NOMO-1 treated with DMSO at 0.1 percent for 48 hours (cell line): ENCODE measurements around the gene WNT9B.

ENCODE experiments used
- DNase-seq: peaks from one replicate; lab custom pipeline; 2025; ENCODE audit not compliant: unreplicated experiment; lab: John Stamatoyannopoulos, UW

WNT9B gene, protein sequence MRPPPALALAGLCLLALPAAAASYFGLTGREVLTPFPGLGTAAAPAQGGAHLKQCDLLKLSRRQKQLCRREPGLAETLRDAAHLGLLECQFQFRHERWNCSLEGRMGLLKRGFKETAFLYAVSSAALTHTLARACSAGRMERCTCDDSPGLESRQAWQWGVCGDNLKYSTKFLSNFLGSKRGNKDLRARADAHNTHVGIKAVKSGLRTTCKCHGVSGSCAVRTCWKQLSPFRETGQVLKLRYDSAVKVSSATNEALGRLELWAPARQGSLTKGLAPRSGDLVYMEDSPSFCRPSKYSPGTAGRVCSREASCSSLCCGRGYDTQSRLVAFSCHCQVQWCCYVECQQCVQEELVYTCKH

DNA sequence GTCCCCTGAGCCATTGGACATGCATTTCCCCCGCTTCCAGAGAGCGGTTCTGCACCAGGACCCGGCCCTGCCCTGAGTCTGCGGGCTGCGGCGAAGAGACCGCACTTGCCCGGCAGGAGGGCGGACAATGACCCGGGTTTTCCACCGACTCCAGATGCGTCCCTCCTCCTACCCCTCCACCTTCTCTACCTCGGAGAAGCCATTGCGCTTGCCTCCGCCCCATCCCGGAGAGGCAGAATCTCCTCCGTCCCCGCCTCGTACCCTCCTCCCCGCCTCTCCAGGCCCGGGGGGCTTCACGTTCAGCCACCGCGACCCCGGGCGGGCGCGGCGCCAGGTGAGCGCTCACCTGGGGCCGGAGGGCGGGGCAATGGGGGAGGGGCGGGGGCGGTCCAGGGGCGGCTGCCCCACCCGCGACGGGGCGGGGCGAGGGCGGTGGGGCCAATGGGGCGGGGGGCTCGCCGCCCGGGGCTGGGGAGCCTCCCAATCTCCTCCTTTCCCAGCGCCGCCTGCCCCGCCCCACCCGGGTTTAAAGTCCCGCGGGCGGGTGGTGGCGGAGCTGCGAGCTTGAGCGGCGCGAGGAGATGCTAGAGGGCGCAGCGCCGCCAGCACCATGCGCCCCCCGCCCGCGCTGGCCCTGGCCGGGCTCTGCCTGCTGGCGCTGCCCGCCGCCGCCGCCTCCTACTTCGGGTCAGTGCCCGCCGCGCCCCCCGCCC lies at the start of gene WNT9B:
Gene WNT9B (plus strand): TSS at position 555 of the 713 bp plus-strand sequence. CDS start 56 bp downstream, at position 611.
- DNase-seq, result no peak

DNA sequence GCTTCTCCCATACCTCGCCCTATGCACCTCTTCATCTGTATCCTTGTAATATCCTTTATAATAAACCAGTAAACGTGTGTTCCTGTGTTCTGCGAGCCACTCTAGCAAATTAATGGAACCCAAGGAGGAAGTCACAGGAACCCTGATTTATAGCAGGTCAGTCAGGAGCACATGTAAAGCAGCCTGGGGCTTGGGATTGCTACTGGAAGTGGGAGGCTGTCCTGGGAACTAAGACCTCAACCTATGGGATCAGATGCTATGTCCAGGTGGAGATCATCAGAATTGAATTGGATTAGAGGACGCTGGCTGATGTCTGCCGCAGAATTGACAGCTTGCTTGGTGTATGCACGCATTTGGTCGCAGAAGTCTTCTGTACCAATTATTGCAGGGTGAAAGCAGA lies 48.6 kb upstream of the WNT9B start:
- no peak for DNase-seq

DNA sequence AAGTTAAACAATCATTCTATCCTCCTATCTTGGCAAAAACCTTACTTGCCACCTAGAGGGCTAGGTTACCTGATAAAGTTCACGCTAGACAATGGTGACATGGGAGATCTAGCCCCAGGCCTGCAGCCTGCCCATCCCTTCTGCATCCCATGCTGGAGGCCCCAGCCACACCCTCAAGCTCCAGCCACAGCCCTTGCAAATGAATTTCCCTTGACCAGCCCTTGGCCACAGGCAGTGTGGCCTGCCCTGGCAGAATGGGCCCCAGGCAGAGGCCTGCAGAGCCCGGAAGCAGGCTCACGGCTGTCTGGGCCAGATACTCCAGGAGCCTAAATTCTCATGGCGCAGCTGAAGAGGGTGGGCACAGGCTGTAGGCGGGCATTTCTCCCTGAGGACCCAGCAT lies 47.8 kb upstream of the WNT9B start:
- DNase-seq, result no peak

DNA sequence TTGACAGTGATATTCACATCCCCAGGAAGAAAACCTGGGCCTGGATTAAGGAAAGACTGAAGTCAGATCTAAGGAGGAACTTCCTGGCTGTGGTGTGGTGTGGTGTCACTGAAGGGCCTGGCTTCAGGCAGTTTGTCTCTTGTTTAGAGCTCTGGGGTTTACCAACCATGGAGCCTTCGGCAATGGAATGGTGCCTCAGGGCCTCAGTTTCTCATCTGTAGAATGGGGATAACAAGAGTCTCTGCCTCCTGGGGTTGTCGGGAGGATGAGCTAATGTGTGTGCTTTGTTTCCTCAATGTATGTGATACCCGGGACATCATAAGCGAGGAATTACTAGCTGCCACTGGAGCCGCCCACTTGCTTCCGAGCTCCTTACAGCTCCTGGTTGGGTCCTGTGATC lies 45.6 kb upstream of the WNT9B start:
- DNase-seq, result no peak

DNA sequence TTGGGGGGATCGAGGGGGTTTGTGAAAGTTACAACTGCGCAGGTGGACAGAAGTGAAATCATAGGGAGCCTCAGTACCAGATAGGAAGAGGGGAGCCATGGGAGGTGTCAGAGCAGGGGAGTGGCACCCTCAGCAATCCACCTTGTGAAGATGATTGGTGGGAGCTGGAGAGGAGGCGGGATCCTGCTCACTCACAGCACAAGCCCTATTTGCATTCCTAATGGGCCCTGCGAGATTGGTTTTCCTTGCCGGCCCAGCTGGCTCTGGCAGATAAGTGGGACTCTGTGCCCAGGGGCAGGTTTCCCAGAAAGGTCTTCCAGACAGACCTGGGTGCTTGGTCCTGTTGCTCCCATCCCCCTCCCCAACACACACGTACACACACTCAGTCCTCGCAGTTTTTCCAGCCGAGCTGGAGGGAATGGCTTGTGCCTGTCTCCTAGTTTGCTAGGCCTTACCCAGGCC lies 42.2 kb upstream of the WNT9B start:
- no peak for DNase-seq

DNA sequence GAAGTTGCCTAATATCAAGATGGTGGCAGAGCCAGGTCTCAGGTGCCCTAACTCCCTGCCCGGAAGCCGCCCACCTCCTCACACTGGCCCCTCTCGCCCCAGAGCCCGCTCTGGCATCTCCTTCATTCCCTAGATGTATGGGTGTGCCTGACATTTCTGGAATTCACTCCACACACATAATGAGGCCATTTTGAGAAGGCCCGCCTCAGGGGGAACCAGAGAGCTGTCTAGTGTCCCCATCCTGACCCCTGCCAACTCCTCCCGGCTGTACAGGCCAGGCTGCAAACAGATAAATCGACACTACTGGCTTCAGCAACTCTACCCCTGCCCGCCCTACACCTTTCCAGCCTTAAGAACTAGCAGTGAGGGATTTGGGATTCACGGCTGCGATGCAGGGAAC lies 40.5 kb upstream of the WNT9B start:
- DNase-seq, result no peak

DNA sequence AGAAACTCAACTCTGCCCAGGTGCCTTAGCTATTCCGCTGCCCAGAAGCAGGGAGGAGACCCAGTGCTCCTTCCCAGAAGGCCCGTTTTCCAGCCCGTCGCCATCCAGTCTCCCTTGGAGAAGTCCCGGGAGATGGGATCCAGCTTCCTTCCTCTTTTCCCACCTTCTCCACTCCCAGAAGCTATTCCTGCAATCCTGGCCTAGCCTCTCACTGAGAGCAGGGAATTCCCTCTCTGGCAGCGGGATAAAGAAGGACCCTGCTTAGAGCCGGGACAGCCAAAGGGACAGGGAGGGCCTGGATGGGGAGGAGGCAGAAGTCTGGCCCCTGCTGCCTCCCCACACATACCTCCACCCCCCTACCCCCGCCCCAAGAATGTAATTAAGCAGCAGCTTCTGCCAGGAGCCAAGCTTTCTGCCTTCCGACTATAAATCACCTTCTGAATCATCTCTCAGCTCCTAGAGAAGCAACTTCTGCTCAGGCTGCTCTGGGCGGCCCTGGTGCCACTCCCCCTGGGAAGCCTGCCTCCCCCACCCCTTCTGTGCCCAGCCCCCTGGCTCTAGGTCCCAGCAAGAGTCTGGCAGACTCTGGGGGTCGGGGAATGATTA lies 39.3 kb upstream of the WNT9B start:
- DNase-seq, result peak; percentile 48

DNA sequence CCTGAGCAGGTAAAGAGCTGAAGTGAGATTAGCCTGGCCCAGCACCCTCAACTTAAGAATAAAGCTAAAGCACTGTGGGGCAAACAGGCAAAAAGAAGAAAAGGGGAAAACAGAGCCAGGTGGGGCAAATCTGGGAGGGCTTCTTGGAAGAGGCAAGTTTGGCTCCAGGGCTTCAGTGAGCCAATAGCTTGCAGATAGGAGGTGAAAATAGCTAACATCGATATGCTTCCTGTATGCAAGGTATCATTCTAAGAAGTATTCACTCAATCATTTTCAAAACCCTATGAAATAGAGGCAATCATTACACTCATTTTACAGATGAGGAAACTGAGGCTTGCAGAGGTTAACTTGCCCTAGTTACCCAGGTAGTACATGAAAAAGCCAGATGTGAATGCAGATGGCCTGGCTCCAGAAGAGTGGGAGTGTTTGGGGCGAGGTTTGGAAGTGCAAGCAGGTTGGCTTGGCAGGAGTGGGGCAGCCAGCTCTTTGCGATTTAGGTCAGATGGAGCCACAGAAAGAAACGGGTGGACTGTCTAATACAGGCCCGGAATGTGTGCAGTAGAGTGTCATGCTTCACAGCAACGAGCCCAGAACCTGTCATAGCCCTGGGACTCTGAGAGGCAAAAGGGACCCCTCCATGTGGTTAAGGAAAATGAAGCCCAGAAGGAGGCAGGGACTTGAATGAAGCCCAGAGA lies 38.6 kb upstream of the WNT9B start:
- no peak for DNase-seq

DNA sequence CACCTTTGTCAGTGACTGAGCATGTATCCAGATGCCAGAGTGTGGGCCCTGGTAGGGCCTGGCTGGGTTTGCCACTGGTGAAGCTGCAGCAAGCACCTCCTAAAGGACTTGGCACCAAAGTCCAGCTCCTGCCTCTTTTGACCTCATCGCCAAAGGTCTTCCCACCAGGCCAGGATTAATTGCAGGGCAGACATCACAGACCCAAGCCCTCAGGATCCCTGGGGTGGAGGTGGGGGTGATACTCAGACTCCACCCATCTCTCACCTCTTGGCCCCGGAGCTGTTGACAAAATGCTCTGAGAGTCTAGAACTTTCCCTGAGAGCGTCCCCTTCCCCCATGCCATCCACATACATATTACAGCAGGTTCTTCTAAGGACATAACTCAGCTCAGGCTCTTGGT lies 37.5 kb upstream of the WNT9B start:
- no peak for DNase-seq

DNA sequence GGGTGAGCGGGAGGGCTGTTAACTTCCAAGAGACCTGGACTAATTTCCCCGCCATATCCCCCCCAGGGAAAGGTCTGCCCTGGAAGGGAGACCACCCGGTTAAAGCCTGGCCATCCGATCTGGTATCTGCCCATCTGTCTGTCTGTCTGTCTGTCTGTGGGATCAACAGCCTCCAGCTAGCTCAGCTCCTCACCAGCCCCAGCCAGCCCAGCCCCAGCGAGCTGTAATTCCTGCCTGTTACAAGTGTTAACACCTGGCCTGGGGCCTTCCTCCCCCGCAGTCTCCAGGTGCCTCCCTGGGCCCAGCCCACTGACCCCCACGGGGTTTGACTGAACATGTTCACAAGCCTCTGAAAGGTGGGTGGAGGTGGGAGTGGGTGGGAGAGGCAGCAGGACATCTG lies 36.9 kb upstream of the WNT9B start:
- DNase-seq, result no peak

DNA sequence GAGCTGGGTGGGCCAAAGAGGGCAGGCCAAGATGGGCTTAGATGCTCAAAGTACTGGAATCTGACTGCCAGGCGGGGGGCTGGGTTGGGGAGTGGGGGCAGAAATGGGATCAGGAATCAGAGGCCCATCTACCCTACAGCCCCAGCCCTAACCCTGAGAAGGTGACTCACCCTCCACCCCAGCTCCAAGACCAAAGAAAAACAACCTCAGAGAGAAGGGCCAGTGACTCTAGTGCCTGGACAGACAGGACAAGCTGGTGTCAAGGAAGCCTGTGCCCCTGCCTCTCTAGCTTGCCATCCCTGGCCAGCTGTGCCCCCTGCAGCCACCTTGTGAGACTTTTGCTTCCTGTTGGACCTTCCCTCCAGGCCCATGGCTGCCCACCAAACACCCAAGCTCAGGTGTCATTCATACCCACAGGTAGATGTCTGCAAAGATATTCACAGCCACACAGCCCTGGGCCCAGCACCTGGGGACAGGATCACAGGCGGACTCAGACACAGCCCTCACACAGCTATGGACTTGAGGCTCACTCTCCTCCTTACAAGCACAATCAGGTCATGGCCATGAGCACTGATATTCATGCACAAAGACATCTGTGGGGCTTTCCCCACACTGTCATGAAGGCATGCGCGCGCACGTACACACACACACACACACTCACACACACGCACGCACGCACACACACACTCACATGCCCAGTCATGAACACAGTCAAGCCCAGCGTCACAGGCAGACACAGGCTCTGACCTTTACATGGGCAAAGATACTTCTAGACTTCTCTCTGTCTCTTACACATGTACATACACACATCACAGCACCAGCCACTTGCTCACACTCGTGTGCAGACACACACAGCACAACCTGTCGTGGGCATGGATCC lies 35.7 kb upstream of the WNT9B start:
- no peak for DNase-seq

DNA sequence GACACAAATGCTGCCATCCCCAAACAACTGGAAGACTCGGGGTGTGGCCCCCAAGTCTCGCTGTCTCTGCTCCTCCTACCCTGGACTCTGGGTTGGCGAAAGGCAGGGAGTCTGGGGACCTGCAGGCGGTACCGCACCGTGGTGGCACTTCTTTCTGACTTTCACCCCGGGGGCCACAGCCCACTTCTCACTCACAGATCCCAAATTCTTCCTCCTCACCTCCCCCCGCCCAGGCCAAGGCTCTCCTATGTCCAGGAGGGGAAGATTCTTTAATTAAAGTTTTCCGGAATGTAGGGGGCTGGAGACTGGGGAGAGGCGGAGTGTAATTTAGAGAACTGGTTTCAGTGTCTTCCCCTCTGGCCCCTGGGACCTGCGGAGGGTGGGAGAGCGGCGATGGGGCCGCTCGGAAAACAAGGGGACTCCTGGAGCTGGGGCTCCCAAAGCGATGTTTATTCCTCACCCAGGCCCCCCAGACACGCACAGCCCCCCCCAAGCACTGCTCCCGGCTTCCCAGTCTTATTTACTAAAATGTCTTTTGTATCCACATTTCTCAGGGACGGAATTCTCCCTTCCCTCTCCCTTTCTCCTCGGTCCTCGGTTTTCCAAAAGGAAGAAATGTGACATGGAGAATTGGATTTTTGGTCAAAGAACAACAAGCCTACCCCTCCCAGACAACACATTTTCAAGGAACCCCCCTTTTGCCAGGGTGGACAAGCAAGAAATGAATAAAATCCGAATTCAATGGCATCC lies 34.1 kb upstream of the WNT9B start:
- no peak for DNase-seq

DNA sequence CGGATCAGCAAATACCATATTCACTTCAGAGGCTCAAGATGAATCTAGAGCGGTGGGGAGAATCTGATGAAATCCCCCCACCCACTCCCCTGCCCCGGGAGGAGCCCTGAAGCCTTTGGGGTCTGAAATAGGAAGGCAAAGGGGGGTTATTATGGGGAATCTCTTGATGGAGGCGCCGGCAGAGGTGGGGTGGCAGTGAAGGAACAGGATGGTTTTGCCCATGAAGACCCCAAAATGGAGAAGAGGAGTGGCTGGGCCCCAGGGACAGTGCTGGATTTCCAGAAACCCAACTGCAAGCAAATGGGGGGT lies 33.5 kb upstream of the WNT9B start:
- no peak for DNase-seq

DNA sequence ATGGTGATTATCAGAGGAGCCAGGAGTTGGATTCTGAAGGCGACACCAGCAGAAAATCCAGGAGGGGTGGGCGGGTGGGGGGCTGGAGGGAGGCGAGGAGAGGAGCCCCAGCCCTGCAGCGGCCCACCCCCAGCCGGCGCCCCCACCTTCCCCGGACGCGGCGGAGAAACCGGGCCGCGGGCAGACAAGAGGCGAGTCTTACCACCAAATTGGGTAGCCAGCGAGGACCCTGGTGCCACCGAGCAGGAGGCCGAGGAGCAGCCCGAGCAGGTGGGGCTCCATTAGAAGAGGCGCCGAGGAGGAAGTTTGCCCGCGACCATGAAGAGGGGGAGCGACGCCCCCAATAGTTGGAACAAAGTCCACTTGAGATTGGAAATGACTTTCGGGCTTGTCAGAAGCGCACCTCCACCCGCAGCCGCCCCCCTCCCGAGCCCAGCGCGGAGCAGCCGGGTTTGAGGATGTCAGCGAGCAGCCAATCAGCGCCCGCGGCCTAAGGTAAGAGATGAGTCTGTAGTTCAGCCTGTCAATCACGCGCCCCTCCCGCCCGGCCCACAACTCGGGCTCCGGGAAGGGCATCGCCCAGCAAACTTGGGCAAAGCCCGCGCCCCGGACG lies 33.0 kb upstream of the WNT9B start, which contains the start of gene WNT3:
Gene WNT3 (minus strand): TSS at position 377 of the 613 bp plus-strand sequence. CDS start 95 bp downstream, at position 282.
- no peak for DNase-seq

DNA sequence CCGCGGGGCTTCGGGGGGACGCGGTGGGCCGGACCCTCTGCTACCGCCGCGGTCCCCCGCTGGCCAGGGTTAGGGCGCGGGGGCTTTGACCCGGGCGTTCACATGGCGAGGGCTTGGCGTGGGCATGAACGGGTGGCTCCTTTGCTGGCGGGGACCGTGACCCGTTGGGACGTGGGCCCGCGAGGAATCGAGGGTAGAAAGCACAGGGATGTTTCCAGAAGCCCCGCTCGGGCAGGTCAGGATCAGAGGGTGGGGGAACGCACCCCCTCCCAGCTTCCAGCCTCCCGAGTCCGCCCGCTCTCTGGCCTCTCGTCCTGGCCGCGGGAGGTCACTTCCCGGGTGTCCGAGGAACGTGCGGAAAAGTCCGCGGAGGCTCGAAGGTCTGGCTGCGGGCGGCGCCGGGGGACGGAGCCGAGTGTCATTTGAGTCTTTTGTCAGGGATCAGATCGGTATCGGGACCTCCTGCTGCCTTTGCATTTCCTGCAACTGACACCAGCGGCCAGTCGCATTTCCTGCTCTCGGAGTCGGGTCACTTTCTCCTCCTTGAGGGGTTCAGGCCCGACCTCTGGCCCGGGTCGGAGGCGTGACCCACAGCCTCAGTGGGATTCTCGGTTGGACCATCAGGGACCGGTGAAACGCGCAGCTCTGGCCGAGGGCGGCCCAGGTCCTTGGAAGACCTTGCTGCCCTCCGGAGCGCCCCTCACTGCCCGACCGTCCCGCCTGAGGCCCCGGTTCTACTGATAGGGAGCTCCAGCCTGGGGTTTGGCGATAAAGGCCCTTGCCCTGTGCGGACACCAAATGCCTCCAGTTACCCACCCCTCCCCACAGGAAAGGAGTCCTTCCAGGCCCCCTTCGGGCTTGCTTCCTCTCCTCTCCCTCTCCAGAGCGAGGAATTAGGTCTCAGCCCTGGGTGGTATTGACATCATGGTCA lies 32.2 kb upstream of the WNT9B start:
- DNase-seq, result no peak

DNA sequence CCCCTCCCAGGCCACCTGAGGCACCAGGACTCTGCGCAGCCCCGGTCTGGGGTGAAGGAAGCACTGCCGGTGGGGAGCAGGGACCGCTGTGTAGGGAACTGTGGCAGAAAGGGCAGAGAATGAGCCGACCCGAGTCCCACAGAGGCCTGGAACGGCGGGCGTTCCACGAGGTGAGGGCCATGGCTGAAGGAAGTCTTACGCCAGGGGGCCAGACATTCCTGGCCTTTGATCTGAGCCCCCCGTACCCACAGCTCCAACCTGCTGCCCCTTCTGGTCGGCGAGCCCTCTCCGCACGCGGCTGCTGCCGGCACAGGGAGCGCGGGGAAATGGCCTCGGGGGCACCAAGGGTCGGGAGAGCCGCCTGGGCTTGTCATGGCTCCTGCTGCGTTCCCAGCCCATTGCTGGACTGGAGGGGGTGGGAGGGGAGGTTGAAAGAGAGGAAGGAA lies 31.5 kb upstream of the WNT9B start:
- DNase-seq, result no peak

DNA sequence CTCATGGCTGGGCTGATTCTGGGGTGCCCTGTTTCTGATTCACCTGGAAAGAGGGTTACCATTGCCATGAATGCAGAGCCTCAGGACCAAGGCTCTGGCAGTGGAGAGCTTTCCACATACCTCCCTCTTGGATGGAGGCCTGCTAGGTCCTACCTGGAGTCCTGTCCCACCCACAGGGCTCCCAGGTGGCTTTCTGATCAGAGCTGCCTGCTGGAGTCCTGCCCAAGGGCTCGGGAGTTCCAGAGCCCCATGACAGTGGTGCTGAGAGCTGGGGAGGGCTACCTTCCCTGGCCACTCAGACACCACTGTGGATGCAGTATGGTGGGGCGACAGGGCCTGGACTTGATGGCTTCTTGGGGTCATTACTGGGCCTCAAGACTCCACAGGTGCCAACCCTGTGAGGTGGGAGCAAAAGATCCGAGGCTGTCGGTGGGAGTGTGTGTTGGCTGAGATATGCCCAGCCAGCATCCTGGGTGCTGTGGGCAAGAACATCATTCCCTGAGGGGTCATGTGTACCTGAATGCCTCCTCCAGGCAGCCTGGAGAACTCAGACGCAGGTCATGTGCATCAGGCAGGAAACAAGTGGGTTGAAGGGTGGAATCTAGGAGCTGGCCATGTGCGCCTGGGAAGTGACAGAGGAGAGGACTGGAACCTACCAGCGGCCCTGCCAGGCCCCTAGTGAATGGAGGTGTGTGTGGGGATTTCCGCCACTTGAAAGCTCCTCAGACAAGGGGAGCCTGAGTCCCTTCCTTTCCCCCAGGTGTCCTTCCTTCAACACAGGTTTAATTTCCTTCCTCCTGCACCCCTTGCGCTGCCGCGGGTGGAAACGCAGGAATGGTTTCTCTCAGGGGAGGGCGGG lies 30.6 kb upstream of the WNT9B start:
- DNase-seq, result no peak
